GM23338 (cell line): ENCODE results near the gene EIF4E. TPM values are rescaled to one million over a fixed set of nuclear protein-coding genes. Genes with fewer than 3 reads are reported as not detected.

Experiments
- ATAC-seq: fragments of 200-7000 bp; cut with Tn5 transposase; 3 replicates; pipeline ENCODE4 v1.9.1; 2020
- DNase-seq: peaks from one replicate; pipeline ENCODE4 v3.0.0-alpha.2; 2015; ENCODE audit warnings: low spot score
- H2AFZ ChIP-seq: fragments of 200-600 bp; sonication (generic); 2 replicates; pipeline ENCODE4 v1.8.0; 2016; ENCODE audit warnings: antibody characterized with exemption, mild to moderate bottlenecking, moderate library complexity
- H3F3A ChIP-seq: fragments of 200-600 bp; sonication (generic); replicated peaks from 2 replicates; pipeline ENCODE4 v1.8.0; 2017; ENCODE audit warnings: antibody characterized with exemption, mixed run types, low read depth
- H3K27ac ChIP-seq: fragments of 200-600 bp; sonication (generic); 2 replicates; pipeline ENCODE4 v1.6.1; 2016; ENCODE audit warnings: low read depth
- H3K27me3 ChIP-seq: fragments of 200-600 bp; sonication (generic); 2 replicates; pipeline ENCODE4 v1.8.0; 2016; ENCODE audit warnings: mild to moderate bottlenecking, mixed run types, moderate library complexity; ENCODE audit not compliant: insufficient read depth
- H3K36me3 ChIP-seq: fragments of 200-600 bp; sonication (generic); 2 replicates; pipeline ENCODE4 v1.8.0; 2016; ENCODE audit warnings: mild to moderate bottlenecking; ENCODE audit not compliant: insufficient read depth
- H3K4me1 ChIP-seq: fragments of 200-600 bp; sonication (generic); 2 replicates; pipeline ENCODE4 v1.8.0; 2016; ENCODE audit warnings: mild to moderate bottlenecking, moderate library complexity; ENCODE audit not compliant: insufficient read depth
- H3K4me2 ChIP-seq: fragments of 200-600 bp; sonication (generic); 2 replicates; pipeline ENCODE4 v1.7.1; 2017; ENCODE audit warnings: mixed run types
- H3K4me3 ChIP-seq: fragments of 200-600 bp; sonication (generic); 2 replicates; pipeline ENCODE4 v1.6.1; 2016; ENCODE audit warnings: mixed run types
- H3K79me2 ChIP-seq: fragments of 200-600 bp; sonication (generic); replicated peaks from 2 replicates; pipeline ENCODE4 v1.8.0; 2017; ENCODE audit warnings: mild to moderate bottlenecking; ENCODE audit not compliant: insufficient read depth
- H3K9me2 ChIP-seq: fragments of 200-600 bp; sonication (generic); 2 replicates; pipeline ENCODE4 v1.8.0; 2017; ENCODE audit not compliant: insufficient read depth
- H4K20me1 ChIP-seq: fragments of 200-600 bp; sonication (generic); replicated peaks from 2 replicates; pipeline ENCODE4 v1.8.0; 2017; ENCODE audit warnings: mild to moderate bottlenecking; ENCODE audit not compliant: insufficient read depth
- H3K27ac Mint-ChIP-seq: 2 replicates; pipeline ENCODE4 v1.8.0; 2020; ENCODE audit warnings: inconsistent platforms, mild to moderate bottlenecking, moderate library complexity, mixed read lengths
- H3K27me3 Mint-ChIP-seq: 3 replicates; pipeline ENCODE4 v1.8.0; 2022; ENCODE audit warnings: low read depth, mild to moderate bottlenecking, moderate library complexity, mixed read lengths, inconsistent platforms; ENCODE audit not compliant: insufficient read depth, poor library complexity
- H3K36me3 Mint-ChIP-seq: 3 replicates; pipeline ENCODE4 v1.8.0; 2021; ENCODE audit warnings: low read depth, mild to moderate bottlenecking, inconsistent platforms, moderate library complexity, mixed read lengths
- H3K4me1 Mint-ChIP-seq: 3 replicates; pipeline ENCODE4 v1.8.0; 2020; ENCODE audit warnings: mild to moderate bottlenecking, inconsistent platforms, mixed read lengths
- H3K4me3 Mint-ChIP-seq: 3 replicates; pipeline ENCODE4 v1.8.0; 2021; ENCODE audit warnings: moderate library complexity, mild to moderate bottlenecking, inconsistent platforms, mixed read lengths
- H3K9me3 Mint-ChIP-seq: 3 replicates; pipeline ENCODE4 v1.8.0; 2020; ENCODE audit warnings: moderate library complexity, mild to moderate bottlenecking, inconsistent platforms, mixed read lengths
- CREB1 ChIP-seq: fragments of 250-450 bp; sonication (Bioruptor Pico); IDR thresholded peaks from 2 replicates; pipeline ENCODE4 v1.5.0; 2020; ENCODE audit warnings: low read depth, mild to moderate bottlenecking, moderate library complexity
- ETS1 ChIP-seq: IDR thresholded peaks from 2 replicates; pipeline ENCODE4 v1.6.1; 2016; ENCODE audit warnings: antibody characterized with exemption
- EZH2 ChIP-seq: fragments of 200-600 bp; sonication (generic); IDR thresholded peaks from one replicate; pipeline ENCODE4 v1.8.0; 2017; ENCODE audit warnings: antibody characterized with exemption, mild to moderate bottlenecking, low read depth; ENCODE audit not compliant: unreplicated experiment
- EZH2phosphoT487 ChIP-seq: fragments of 200-600 bp; sonication (generic); IDR thresholded peaks from one replicate; pipeline ENCODE4 v1.8.1; 2018; ENCODE audit warnings: antibody characterized with exemption; ENCODE audit not compliant: unreplicated experiment
- JUNB ChIP-seq: IDR thresholded peaks from one replicate; pipeline ENCODE4 v1.6.1; 2016; ENCODE audit warnings: antibody characterized with exemption; ENCODE audit not compliant: unreplicated experiment
- NANOG ChIP-seq: IDR thresholded peaks from 2 replicates; pipeline ENCODE4 v1.6.1; 2016; ENCODE audit warnings: antibody characterized with exemption, borderline replicate concordance
- POLR2AphosphoS5 ChIP-seq: IDR thresholded peaks from 2 replicates; pipeline ENCODE4 v1.6.1; 2016; ENCODE audit warnings: antibody characterized with exemption, low read depth
- REST ChIP-seq: IDR thresholded peaks from one replicate; pipeline ENCODE4 v1.6.1; 2018; ENCODE audit warnings: antibody characterized with exemption; ENCODE audit not compliant: unreplicated experiment
- STAT1 ChIP-seq: IDR thresholded peaks from one replicate; pipeline ENCODE4 v1.6.1; 2016; ENCODE audit warnings: antibody characterized with exemption; ENCODE audit not compliant: unreplicated experiment
- ZNF114 ChIP-seq: fragments of 250-450 bp; sonication (Bioruptor Pico); IDR thresholded peaks from 2 replicates; pipeline ENCODE4 v1.5.0; 2020; ENCODE audit warnings: mild to moderate bottlenecking, moderate library complexity
- ZNF331 ChIP-seq: fragments of 250-450 bp; sonication (Bioruptor Pico); IDR thresholded peaks from 2 replicates; pipeline ENCODE4 v1.5.0; 2020; ENCODE audit warnings: low read depth, mild to moderate bottlenecking, moderate library complexity
- ZNF462 ChIP-seq: fragments of 250-450 bp; sonication (Bioruptor Pico); IDR thresholded peaks from 2 replicates; pipeline ENCODE4 v1.5.0; 2020; ENCODE audit warnings: mild to moderate bottlenecking, moderate library complexity
- polyA plus RNA-seq: library from polyadenylated mRNA; unstranded; fragments of >200 nt; fragmentation: Nextera tagmentation; extraction: Ambion mirVana; gene quantifications from 2 replicates; pipeline ENCODE4 v1.2.1, GENCODE V29; 2016
- total RNA-seq: library from RNA; depleted of rRNA; stranded (reverse); fragments of >200 nt; shearing (Covaris generic); gene quantifications from 2 replicates; pipeline ENCODE4 v1.2.3, GENCODE V29; 2014

Gene EIF4E
- total and polyA plus RNA-seq, 2 experiments from 2014 or later, result 113 to 351 TPM

- ATAC-seq, result peak; percentile 63
- Mint-ChIP-seq H3K4me1 (peaks cover 16% of the 10 kb centered on the region), H3K9me3 (peaks cover 16% of the 10 kb centered on the region), H3K4me3 (no peak overlapping the region), H3K36me3 (peaks cover 17% of the 10 kb centered on the region), H3K27me3 (peaks cover 4% of the 10 kb centered on the region), H3K27ac (no peak overlapping the region)
- Histone ChIP-seq H3K27me3 (no peaks in the 10 kb centered on the region), H4K20me1 (no peaks in the 10 kb centered on the region), H3K27ac (peak overlapping the region; percentile 61; the same call in 1 of the 2 replicates), H3K4me2 (peak overlapping the region; percentile 16), H3K4me1 (peaks cover 14% of the 10 kb centered on the region), H3K4me3 (no peak overlapping the region), H3F3A (no peaks in the 10 kb centered on the region), H3K79me2 (no peaks in the 10 kb centered on the region), H3K36me3 (no peaks in the 10 kb centered on the region), H3K9me2 (no peaks in the 10 kb centered on the region), H2AFZ (no peak overlapping the region; the same call in 1 of the 2 replicates)
- no peak for TF ChIP-seq ZNF331
- TF ChIP-seq REST, result no peak
- no peak for TF ChIP-seq ZNF462 (CRISPR knock-in tag)
- TF ChIP-seq ZNF114 (CRISPR knock-in tag), result no peak
- TF ChIP-seq CREB1 (CRISPR knock-in tag), result no peak
- no peak for TF ChIP-seq EZH2
- no peak for TF ChIP-seq NANOG
- TF ChIP-seq STAT1, result no peak
- no peak for TF ChIP-seq POLR2AphosphoS5
- no peak for TF ChIP-seq ETS1
- TF ChIP-seq JUNB, result no peak
- TF ChIP-seq EZH2phosphoT487, result no peak
- peak; percentile 59 for DNase-seq
These were observed 77.1 kb downstream of the EIF4E start for GRCh38 chr4:98851806-98852205.
